ENCODE measurements around the gene RNF40.

RNF40 gene

GRCh38 chr16:30722443-30722842 lies 39.7 kb upstream of the RNF40 start:
- DNase-seq (ENCODE audit: extremely low read depth, low read depth), result no peak
- TF ChIP-seq, protein P1, sequence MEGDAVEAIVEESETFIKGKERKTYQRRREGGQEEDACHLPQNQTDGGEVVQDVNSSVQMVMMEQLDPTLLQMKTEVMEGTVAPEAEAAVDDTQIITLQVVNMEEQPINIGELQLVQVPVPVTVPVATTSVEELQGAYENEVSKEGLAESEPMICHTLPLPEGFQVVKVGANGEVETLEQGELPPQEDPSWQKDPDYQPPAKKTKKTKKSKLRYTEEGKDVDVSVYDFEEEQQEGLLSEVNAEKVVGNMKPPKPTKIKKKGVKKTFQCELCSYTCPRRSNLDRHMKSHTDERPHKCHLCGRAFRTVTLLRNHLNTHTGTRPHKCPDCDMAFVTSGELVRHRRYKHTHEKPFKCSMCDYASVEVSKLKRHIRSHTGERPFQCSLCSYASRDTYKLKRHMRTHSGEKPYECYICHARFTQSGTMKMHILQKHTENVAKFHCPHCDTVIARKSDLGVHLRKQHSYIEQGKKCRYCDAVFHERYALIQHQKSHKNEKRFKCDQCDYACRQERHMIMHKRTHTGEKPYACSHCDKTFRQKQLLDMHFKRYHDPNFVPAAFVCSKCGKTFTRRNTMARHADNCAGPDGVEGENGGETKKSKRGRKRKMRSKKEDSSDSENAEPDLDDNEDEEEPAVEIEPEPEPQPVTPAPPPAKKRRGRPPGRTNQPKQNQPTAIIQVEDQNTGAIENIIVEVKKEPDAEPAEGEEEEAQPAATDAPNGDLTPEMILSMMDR (IDR thresholded peaks at IDR 0.05; ENCODE audit: low read depth, low read length, missing control alignments), result no peak
- H3K4me3 ChIP-seq (replicated peaks; ENCODE audit: low read depth, low read length), result no peak overlapping the region

DNA sequence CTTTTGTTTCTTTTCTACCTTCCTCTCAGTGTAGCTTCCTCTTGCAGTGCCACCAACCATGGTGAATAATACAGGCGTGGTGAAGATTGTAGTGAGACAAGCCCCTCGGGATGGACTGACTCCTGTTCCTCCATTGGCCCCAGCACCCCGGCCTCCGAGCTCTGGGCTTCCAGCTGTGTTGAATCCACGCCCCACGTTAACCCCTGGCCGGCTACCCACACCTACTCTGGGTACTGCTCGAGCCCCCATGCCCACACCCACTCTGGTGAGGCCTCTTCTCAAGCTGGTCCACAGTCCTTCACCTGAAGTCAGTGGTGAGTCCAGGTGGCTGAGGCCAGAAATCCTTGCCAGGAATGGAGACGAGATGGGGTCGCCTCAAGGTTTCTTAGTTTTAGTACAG lies 39.2 kb upstream of the RNF40 start:
- TF ChIP-seq, protein P1 (IDR thresholded peaks at IDR 0.05; ENCODE audit: low read depth, low read length, missing control alignments), result no peak
- H3K4me3 ChIP-seq (replicated peaks; ENCODE audit: low read depth, low read length), result no peak overlapping the region
- no peak for DNase-seq (ENCODE audit: extremely low read depth, low read depth)

- DNase-seq (ENCODE audit: extremely low read depth, low read depth), result no peak
- TF ChIP-seq, protein P1 (IDR thresholded peaks at IDR 0.05; ENCODE audit: low read depth, low read length, missing control alignments), result no peak
- no peak overlapping the region for H3K4me3 ChIP-seq (replicated peaks; ENCODE audit: low read depth, low read length)
Observed at GRCh38 chr16:30723725-30724355, 38.3 kb upstream of the RNF40 start.

DNA sequence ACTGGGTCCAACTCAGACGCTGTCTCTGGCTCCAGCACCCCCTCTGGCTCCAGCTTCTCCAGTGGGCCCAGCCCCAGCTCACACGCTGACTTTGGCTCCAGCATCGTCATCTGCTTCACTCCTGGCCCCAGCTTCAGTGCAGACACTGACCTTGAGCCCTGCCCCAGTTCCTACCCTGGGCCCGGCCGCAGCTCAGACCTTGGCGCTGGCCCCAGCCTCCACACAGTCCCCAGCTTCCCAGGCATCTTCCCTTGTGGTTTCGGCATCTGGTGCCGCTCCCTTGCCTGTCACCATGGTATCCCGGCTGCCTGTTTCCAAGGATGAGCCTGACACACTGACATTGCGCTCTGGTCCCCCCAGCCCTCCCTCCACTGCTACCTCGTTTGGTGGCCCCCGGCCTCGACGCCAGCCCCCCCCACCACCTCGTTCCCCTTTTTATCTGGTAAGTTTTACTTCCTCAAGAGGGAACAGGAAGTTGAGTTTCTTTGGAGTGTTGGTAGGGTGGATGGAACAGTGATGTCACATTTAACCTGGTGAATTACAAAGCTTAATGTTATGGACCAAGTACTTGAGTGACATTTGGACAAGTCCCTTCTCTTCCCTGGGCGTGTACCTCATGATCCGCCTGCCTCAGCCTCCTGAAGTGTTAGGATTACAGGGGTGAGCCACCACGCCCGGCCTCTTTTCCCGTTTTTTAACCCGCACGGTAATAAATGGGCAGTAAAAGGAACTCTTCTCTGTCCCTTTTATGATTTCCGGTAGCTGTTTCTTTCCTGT lies 37.3 kb upstream of the RNF40 start:
- TF ChIP-seq, protein P1 (IDR thresholded peaks at IDR 0.05; ENCODE audit: low read depth, low read length, missing control alignments), result no peak

DNA sequence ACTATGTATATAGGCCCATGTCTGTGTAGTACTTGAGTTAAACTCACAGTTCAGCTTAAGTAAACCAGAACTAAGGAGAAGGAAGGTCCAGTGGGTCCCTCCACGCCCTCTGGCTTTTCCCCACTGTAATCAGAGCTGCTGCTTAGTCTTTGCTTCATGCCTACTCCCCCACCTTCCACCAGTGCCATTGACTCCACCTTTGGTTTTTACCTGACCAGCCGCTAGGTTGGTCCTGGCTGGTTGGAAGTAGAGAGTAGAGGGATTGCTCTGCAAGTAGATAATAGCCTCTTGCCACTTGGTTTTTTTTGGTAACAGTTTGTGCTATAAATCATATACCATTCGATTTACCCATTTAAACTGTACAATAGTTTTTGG lies 36.7 kb upstream of the RNF40 start:
- TF ChIP-seq, protein P1 (IDR thresholded peaks at IDR 0.05; ENCODE audit: low read depth, low read length, missing control alignments), result no peak
- no peak overlapping the region for H3K4me3 ChIP-seq (replicated peaks; ENCODE audit: low read depth, low read length)
- DNase-seq (ENCODE audit: extremely low read depth, low read depth), result no peak

More for the DNA sequence above, 37.3 kb upstream of the RNF40 start:
- no peak for DNase-seq (ENCODE audit: extremely low read depth, low read depth)
- no peak overlapping the region for H3K4me3 ChIP-seq (replicated peaks; ENCODE audit: low read depth, low read length)

DNA sequence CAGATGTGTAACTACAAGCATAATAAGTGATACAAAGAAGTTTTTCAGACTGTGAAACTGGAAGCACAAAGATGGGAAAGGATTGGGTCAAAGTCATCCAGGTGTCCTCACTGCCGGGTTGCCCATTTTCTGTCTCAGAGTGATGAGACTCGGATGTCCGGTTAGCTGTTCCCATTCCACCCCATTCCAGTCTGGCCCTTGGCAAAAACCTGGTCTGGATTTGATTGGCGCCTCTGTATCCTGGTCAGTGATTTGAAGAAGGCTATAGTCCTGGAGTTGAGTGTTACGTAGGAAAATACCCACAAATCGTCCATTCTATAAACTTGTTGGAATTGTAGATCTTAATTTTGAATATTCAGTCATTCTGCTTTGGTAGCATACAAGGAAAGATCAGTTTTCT lies 33.8 kb upstream of the RNF40 start:
- DNase-seq (ENCODE audit: extremely low read depth, low read depth), result no peak
- TF ChIP-seq, protein P1 (IDR thresholded peaks at IDR 0.05; ENCODE audit: low read depth, low read length, missing control alignments), result no peak
- H3K4me3 ChIP-seq (replicated peaks; ENCODE audit: low read depth, low read length), result no peak overlapping the region

Measured in HFF-Myc (cell line).